GM18861 (cell line): ENCODE measurements around the gene PHKB.
"Not testable (repeated sequence)": the region's sequence is repeated elsewhere in the genome, so short reads cannot be mapped to it uniquely, and the experiment has no call there.

ENCODE experiments used
- ATAC-seq: cut with Tn5 transposase; IDR thresholded peaks from one replicate; pipeline ENCODE4 v1.9.1; 2021; ENCODE audit not compliant: unreplicated experiment

Gene PHKB

GRCh38 chr16:47554587-47554986 lies 93.5 kb downstream of the PHKB start:
- ATAC-seq, result not testable (repeated sequence)

- ATAC-seq, result no peak
These were observed 100.2 kb downstream of the PHKB start for GRCh38 chr16:47561286-47561685.

- ATAC-seq, result no peak
These were observed 101.2 kb downstream of the PHKB start for GRCh38 chr16:47562366-47562765.

GRCh38 chr16:47565454-47565853 lies 104.3 kb downstream of the PHKB start:
- ATAC-seq, result no peak

- ATAC-seq, result no peak
These were observed 106.2 kb downstream of the PHKB start for GRCh38 chr16:47567321-47567720.

GRCh38 chr16:47568351-47568750 lies 107.2 kb downstream of the PHKB start:
- no peak for ATAC-seq

GRCh38 chr16:47571049-47571448 lies 109.9 kb downstream of the PHKB start:
- no peak for ATAC-seq

- no peak for ATAC-seq
These were observed 110.6 kb downstream of the PHKB start for GRCh38 chr16:47571711-47572110.

GRCh38 chr16:47574091-47575054 lies 113.2 kb downstream of the PHKB start:
- no peak for ATAC-seq

GRCh38 chr16:47577029-47577428 lies 115.9 kb downstream of the PHKB start:
- ATAC-seq, result no peak

GRCh38 chr16:47578033-47578432 lies 116.9 kb downstream of the PHKB start:
- no peak for ATAC-seq

- ATAC-seq, result no peak
These were observed 117.4 kb downstream of the PHKB start for GRCh38 chr16:47578573-47578972.

GRCh38 chr16:47581114-47581513 lies 120.0 kb downstream of the PHKB start:
- ATAC-seq, result no peak

- no peak for ATAC-seq
These were observed 123.5 kb downstream of the PHKB start for GRCh38 chr16:47584464-47585225.

GRCh38 chr16:47586121-47586520 lies 125.0 kb downstream of the PHKB start:
- ATAC-seq, result no peak

- no peak for ATAC-seq
These were observed 129.3 kb downstream of the PHKB start for GRCh38 chr16:47590472-47590871.

- no peak for ATAC-seq
These were observed 131.1 kb downstream of the PHKB start for GRCh38 chr16:47592232-47592631.

- peak; percentile 66 for ATAC-seq
These were observed 138.4 kb downstream of the PHKB start for GRCh38 chr16:47599512-47599911.

- ATAC-seq, result peak; percentile 66
These were observed 139.2 kb downstream of the PHKB start for GRCh38 chr16:47600376-47600775.

GRCh38 chr16:47604306-47604705 lies 143.2 kb downstream of the PHKB start:
- no peak for ATAC-seq

GRCh38 chr16:47611042-47611441 lies 149.9 kb downstream of the PHKB start:
- ATAC-seq, result no peak
